GM19099 (cell line): ENCODE results near the gene DNAJC16.

Experiments
- POLR2A ChIP-seq: IDR thresholded peaks from 3 replicates; pipeline ENCODE4 v1.6.1; 2011; ENCODE audit warnings: low read depth; ENCODE audit not compliant: insufficient read length; ENCODE audit errors: extremely low read depth

Gene DNAJC16

GRCh38 chr1:15558516-15558915 lies 31.9 kb downstream of the DNAJC16 start:
- no peak for TF ChIP-seq POLR2A

GRCh38 chr1:15559189-15559810 lies 32.7 kb downstream of the DNAJC16 start:
- TF ChIP-seq POLR2A = no peak

- TF ChIP-seq POLR2A = no peak
These were observed 41.9 kb downstream of the DNAJC16 start for GRCh38 chr1:15568387-15569073.

- TF ChIP-seq POLR2A = no peak
These were observed 44.2 kb downstream of the DNAJC16 start for GRCh38 chr1:15570861-15571260.

- TF ChIP-seq POLR2A = no peak
These were observed 44.6 kb downstream of the DNAJC16 start for GRCh38 chr1:15571266-15571665.

- no peak for TF ChIP-seq POLR2A
These were observed 46.8 kb downstream of the DNAJC16 start for GRCh38 chr1:15573477-15573876.

GRCh38 chr1:15574741-15575140 lies 48.1 kb downstream of the DNAJC16 start:
- no peak for TF ChIP-seq POLR2A

- TF ChIP-seq POLR2A = no peak
These were observed 49.0 kb downstream of the DNAJC16 start for GRCh38 chr1:15575549-15576150.

- no peak for TF ChIP-seq POLR2A
These were observed 51.0 kb downstream of the DNAJC16 start for GRCh38 chr1:15577691-15578090.

- no peak for TF ChIP-seq POLR2A
These were observed 52.5 kb downstream of the DNAJC16 start for GRCh38 chr1:15578921-15579682.

GRCh38 chr1:15579683-15580047 lies 53.0 kb downstream of the DNAJC16 start:
- TF ChIP-seq POLR2A = no peak

GRCh38 chr1:15583016-15583706 lies 56.5 kb downstream of the DNAJC16 start:
- TF ChIP-seq POLR2A = no peak

- peak; percentile 21 for TF ChIP-seq POLR2A
These were observed 58.1 kb downstream of the DNAJC16 start, which contains the start of gene AGMAT for GRCh38 chr1:15584489-15585363. AGMAT (minus strand) TSS chr1:15585051; CDS start chr1:15584967, 84 bp downstream.

- TF ChIP-seq POLR2A = no peak
These were observed 65.6 kb downstream of the DNAJC16 start for GRCh38 chr1:15592285-15592684.
